Astrocyte (in vitro differentiated cells and primary cell): ENCODE measurements around the gene PALMD. TPM values are rescaled to one million over a fixed set of nuclear protein-coding genes. Genes with fewer than 3 reads are reported as not detected.
A peak's percentile ranks its signal among the peaks of the same experiment; 100 is the strongest.

Experiments used
- DNase-seq: peaks from one replicate; pipeline ENCODE4 v3.0.0-alpha.2; 2010; ENCODE audit warnings: low read depth
- FAIRE-seq: peaks from 2 replicates; lab custom pipeline; 2011; peaks lifted over from hg19 to GRCh38; lab: Jason Lieb, UNC
- H2AFZ ChIP-seq: 2 replicates; pipeline ENCODE4 v1.6.0; 2012; ENCODE audit warnings: low read depth, low read length, inconsistent platforms
- H3K27ac ChIP-seq: 2 replicates; pipeline ENCODE4 v1.5.1; 2011; ENCODE audit warnings: low read depth, low read length, inconsistent platforms
- H3K27me3 ChIP-seq: 2 replicates; pipeline ENCODE4 v1.6.0; 2011; ENCODE audit warnings: low read length, inconsistent platforms; ENCODE audit not compliant: insufficient read depth
- H3K36me3 ChIP-seq: 2 replicates; pipeline ENCODE4 v1.5.1; 2011; ENCODE audit warnings: low read length, inconsistent platforms; ENCODE audit not compliant: insufficient read depth
- H3K4me1 ChIP-seq: 2 replicates; pipeline ENCODE4 v1.5.1; 2011; ENCODE audit warnings: low read length, inconsistent platforms; ENCODE audit not compliant: insufficient read depth
- H3K4me2 ChIP-seq: 2 replicates; pipeline ENCODE4 v1.6.0; 2012; ENCODE audit warnings: low read length, inconsistent platforms
- H3K4me3 ChIP-seq: 2 replicates; pipeline ENCODE4 v1.5.1; 2011; ENCODE audit warnings: low read depth, mild to moderate bottlenecking, low read length, inconsistent platforms; ENCODE audit not compliant: insufficient read depth
- H3K79me2 ChIP-seq: 2 replicates; pipeline ENCODE4 v1.6.0; 2012; ENCODE audit warnings: mild to moderate bottlenecking, low read length, inconsistent platforms; ENCODE audit not compliant: insufficient read depth
- H3K9ac ChIP-seq: 2 replicates; pipeline ENCODE4 v1.6.0; 2012; ENCODE audit warnings: mild to moderate bottlenecking, low read length, inconsistent platforms
- H3K9me3 ChIP-seq: 2 replicates; pipeline ENCODE4 v1.5.1; 2012; ENCODE audit warnings: low read depth, mild to moderate bottlenecking, low read length, inconsistent platforms; ENCODE audit not compliant: insufficient read depth
- H4K20me1 ChIP-seq: 2 replicates; pipeline ENCODE4 v1.6.0; 2012; ENCODE audit warnings: low read length, inconsistent platforms; ENCODE audit not compliant: insufficient read depth
- H3K27ac Mint-ChIP-seq: one replicate; pipeline ENCODE4 v1.8.0; 2021; ENCODE audit warnings: mild to moderate bottlenecking, mixed read lengths; ENCODE audit not compliant: unreplicated experiment
- H3K27me3 Mint-ChIP-seq: one replicate; pipeline ENCODE4 v1.8.0; 2021; ENCODE audit warnings: low read depth, mixed read lengths; ENCODE audit not compliant: unreplicated experiment
- H3K36me3 Mint-ChIP-seq: one replicate; pipeline ENCODE4 v1.8.0; 2021; ENCODE audit warnings: low read depth, mixed read lengths; ENCODE audit not compliant: unreplicated experiment
- H3K4me1 Mint-ChIP-seq: one replicate; pipeline ENCODE4 v1.8.0; 2021; ENCODE audit warnings: low read depth, mixed read lengths; ENCODE audit not compliant: unreplicated experiment
- H3K4me3 Mint-ChIP-seq: one replicate; pipeline ENCODE4 v1.8.0; 2021; ENCODE audit warnings: mild to moderate bottlenecking, moderate library complexity, mixed read lengths; ENCODE audit not compliant: unreplicated experiment
- H3K9me3 Mint-ChIP-seq: one replicate; pipeline ENCODE4 v1.8.0; 2021; ENCODE audit warnings: mild to moderate bottlenecking, mixed read lengths; ENCODE audit not compliant: unreplicated experiment
- CTCF ChIP-seq: IDR thresholded peaks from 2 replicates; pipeline ENCODE4 v1.5.1; 2011; ENCODE audit warnings: low read depth, mild to moderate bottlenecking, inconsistent platforms, low read length, moderate library complexity; ENCODE audit not compliant: insufficient read depth
- EZH2 ChIP-seq: IDR thresholded peaks from 2 replicates; pipeline ENCODE4 v1.6.1; 2012; ENCODE audit warnings: mild to moderate bottlenecking, low read length, inconsistent platforms; ENCODE audit not compliant: insufficient read depth
- total RNA-seq: library from RNA; stranded (reverse); gene quantifications from 2 replicates; pipeline ENCODE4 v1.2.1, GENCODE V29; 2021

PALMD gene
- total RNA-seq, 1 donor from 2014 or later: 0.41 TPM

GRCh38 chr1:99650030-99650429 lies 4.1 kb downstream of the PALMD start:
- H3K9me3 Mint-ChIP-seq: no peaks in the 10 kb centered on the region
- peaks cover 25% of the 10 kb centered on the region for H3K4me1 ChIP-seq
- no peaks in the 10 kb centered on the region for H3K36me3 Mint-ChIP-seq
- H3K36me3 ChIP-seq: no peaks in the 10 kb centered on the region
- no peaks in the 10 kb centered on the region for H3K27me3 ChIP-seq
- TF ChIP-seq CTCF (no peak), EZH2 (no peak)
- H3K4me1 Mint-ChIP-seq: peaks cover 17% of the 10 kb centered on the region
- H3K27ac ChIP-seq: no peak overlapping the region
- H2AFZ ChIP-seq: no peak overlapping the region
- H3K9ac ChIP-seq: no peak overlapping the region
- H3K79me2 ChIP-seq: no peaks in the 10 kb centered on the region
- no peak overlapping the region for H3K4me3 Mint-ChIP-seq
- H3K9me3 ChIP-seq: no peaks in the 10 kb centered on the region
- no peaks in the 10 kb centered on the region for H3K27me3 Mint-ChIP-seq
- H3K4me3 ChIP-seq: no peak overlapping the region
- no peak overlapping the region for H3K27ac Mint-ChIP-seq
- H4K20me1 ChIP-seq: no peaks in the 10 kb centered on the region
- no peak overlapping the region for H3K4me2 ChIP-seq
- FAIRE-seq (no peak), DNase-seq (no peak)

GRCh38 chr1:99650773-99651437 lies 5.0 kb downstream of the PALMD start:
- H3K4me3 ChIP-seq: no peak overlapping the region
- H3K9me3 ChIP-seq: no peaks in the 10 kb centered on the region
- H4K20me1 ChIP-seq: no peaks in the 10 kb centered on the region
- Mint-ChIP-seq H3K36me3 (no peaks in the 10 kb centered on the region), H3K9me3 (no peaks in the 10 kb centered on the region), H3K4me1 (peaks cover 13% of the 10 kb centered on the region), H3K27me3 (no peaks in the 10 kb centered on the region), H3K27ac (no peak overlapping the region), H3K4me3 (no peak overlapping the region)
- no peak overlapping the region for H3K4me2 ChIP-seq
- no peak overlapping the region for H2AFZ ChIP-seq
- no peak overlapping the region for H3K9ac ChIP-seq
- H3K27ac ChIP-seq: no peak overlapping the region
- no peaks in the 10 kb centered on the region for H3K36me3 ChIP-seq
- FAIRE-seq: peak; percentile 55
- H3K4me1 ChIP-seq: peaks cover 18% of the 10 kb centered on the region
- H3K79me2 ChIP-seq: no peaks in the 10 kb centered on the region
- H3K27me3 ChIP-seq: no peaks in the 10 kb centered on the region
- no peak for TF ChIP-seq EZH2
- no peak for TF ChIP-seq CTCF
- peak; percentile 64 for DNase-seq

- no peaks in the 10 kb centered on the region for H3K27me3 Mint-ChIP-seq
- Histone ChIP-seq H3K79me2 (no peaks in the 10 kb centered on the region), H3K36me3 (no peaks in the 10 kb centered on the region), H3K9ac (no peak overlapping the region), H3K4me1 (peaks cover 15% of the 10 kb centered on the region), H4K20me1 (no peaks in the 10 kb centered on the region), H3K9me3 (no peaks in the 10 kb centered on the region), H3K27me3 (no peaks in the 10 kb centered on the region), H3K4me2 (peak overlapping the region; percentile 48), H2AFZ (no peak overlapping the region), H3K4me3 (no peak overlapping the region), H3K27ac (no peak overlapping the region)
- H3K4me3 Mint-ChIP-seq: no peak overlapping the region
- no peak for TF ChIP-seq CTCF
- TF ChIP-seq EZH2: no peak
- no peaks in the 10 kb centered on the region for H3K9me3 Mint-ChIP-seq
- peak; percentile 81 for DNase-seq
- H3K36me3 Mint-ChIP-seq: no peaks in the 10 kb centered on the region
- no peak for FAIRE-seq
- H3K27ac Mint-ChIP-seq: no peak overlapping the region
- H3K4me1 Mint-ChIP-seq: peaks cover 8% of the 10 kb centered on the region
Observed at GRCh38 chr1:99652881-99653281, 7.0 kb downstream of the PALMD start.
